OCI-LY7 (cell line): Measurements from ENCODE around the gene CAMSAP3. TPM values are rescaled to one million over a fixed set of nuclear protein-coding genes. Genes with fewer than 3 reads are reported as not detected.

Experiments used
- BruUV-seq: library from RNA; stranded (reverse); fragments of 400-500 nt; replicated peaks from 2 replicates; lab custom pipeline; 2021; lab: Mats Ljungman, UMichigan
- CTCF ChIA-PET: fragments of 300-600 bp; sonication (Branson Sonifier 250); formaldehyde crosslinking; loops from one replicate; lab custom pipeline; 2022; ENCODE audit warnings: antibody characterized with exemption; ENCODE audit not compliant: unreplicated experiment; lab: Charles Lee
- POLR2A ChIA-PET: fragments of 300-600 bp; sonication (Branson Sonifier 250); formaldehyde crosslinking; loops from one replicate; lab custom pipeline; 2022; ENCODE audit warnings: antibody characterized with exemption; lab: Charles Lee
- DNase-seq: peaks from one replicate; pipeline ENCODE4 v3.0.0-alpha.2; 2015; ENCODE audit warnings: low spot score
- H2AFZ ChIP-seq: fragments of 200-600 bp; sonication (generic), shearing (Covaris generic); 2 replicates; pipeline ENCODE4 v1.6.1; 2014; ENCODE audit warnings: mild to moderate bottlenecking, antibody characterized with exemption, low read length, moderate library complexity
- H3K27ac ChIP-seq: fragments of 200-600 bp; sonication (generic); 2 replicates; pipeline ENCODE4 v1.5.1; 2014; ENCODE audit warnings: mixed run types, low read depth, mild to moderate bottlenecking, moderate library complexity, low read length, inconsistent platforms; ENCODE audit not compliant: poor library complexity, severe bottlenecking
- H3K36me3 ChIP-seq: fragments of 200-600 bp; sonication (generic); 2 replicates; pipeline ENCODE4 v1.6.1; 2014; ENCODE audit warnings: mild to moderate bottlenecking, antibody characterized with exemption, low read length, moderate library complexity, mixed read lengths; ENCODE audit not compliant: insufficient read depth
- H3K4me1 ChIP-seq: fragments of 200-600 bp; sonication (generic); 2 replicates; pipeline ENCODE4 v1.5.1; 2014; ENCODE audit warnings: mild to moderate bottlenecking, low read length; ENCODE audit not compliant: insufficient read depth, poor library complexity, severe bottlenecking
- H3K4me2 ChIP-seq: fragments of 200-600 bp; sonication (generic); 2 replicates; pipeline ENCODE4 v1.6.1; 2014; ENCODE audit warnings: mild to moderate bottlenecking, low read length
- H3K4me3 ChIP-seq: fragments of 200-600 bp; sonication (generic); 2 replicates; pipeline ENCODE4 v1.5.1; 2014; ENCODE audit warnings: mild to moderate bottlenecking, low read depth, low read length; ENCODE audit not compliant: poor library complexity, severe bottlenecking
- H3K79me2 ChIP-seq: fragments of 200-600 bp; sonication (generic); 2 replicates; pipeline ENCODE4 v1.6.1; 2016; ENCODE audit warnings: low read depth, mild to moderate bottlenecking, low read length, moderate library complexity, mixed read lengths; ENCODE audit not compliant: insufficient read depth
- H3K9me2 ChIP-seq: fragments of 200-600 bp; sonication (generic); 2 replicates; pipeline ENCODE4 v1.6.1; 2016; ENCODE audit warnings: mild to moderate bottlenecking, low read length, mixed read lengths; ENCODE audit not compliant: insufficient read depth
- H3K9me3 ChIP-seq: fragments of 200-600 bp; sonication (generic); 2 replicates; pipeline ENCODE4 v1.6.1; 2014; ENCODE audit warnings: mild to moderate bottlenecking, mixed run types, low read length, mixed read lengths
- H4K20me1 ChIP-seq: fragments of 200-600 bp; sonication (generic); 2 replicates; pipeline ENCODE4 v1.6.1; 2014; ENCODE audit warnings: mild to moderate bottlenecking, antibody characterized with exemption, low read length, moderate library complexity, mixed read lengths; ENCODE audit not compliant: insufficient read depth
- CTCF ChIP-seq: fragments of 200-600 bp; sonication (generic); conservative IDR thresholded peaks from 2 replicates; pipeline ENCODE4 v1.5.1; 2014; ENCODE audit warnings: mild to moderate bottlenecking, antibody characterized with exemption, low read length, moderate library complexity, mixed read lengths
- EZH2phosphoT487 ChIP-seq: fragments of 200-600 bp; sonication (generic); IDR thresholded peaks from 2 replicates; pipeline ENCODE4 v1.6.1; 2018; ENCODE audit warnings: low read depth, borderline replicate concordance, mild to moderate bottlenecking, mixed run types, antibody characterized with exemption, low read length, moderate library complexity, mixed read lengths
- intact Hi-C: fragments of 100-400 bp; cut with micrococcal nuclease; formaldehyde crosslinking; loops from one replicate; pipeline ENCODE4 v1.10.0; 2022; ENCODE audit not compliant: unreplicated experiment
- total RNA-seq, 2 experiments: library from RNA; depleted of rRNA in 1 of 2; stranded (reverse); fragments of >200 nt in 1 of 2; shearing (Covaris generic) in 1 of 2; gene quantifications; 2 replicates each; pipeline ENCODE4 v1.2.3, GENCODE V29; 2014 to 2022

Gene CAMSAP3
- total RNA-seq, 2 experiments from 2014 or later: 1.6 to 1.9 TPM

DNA sequence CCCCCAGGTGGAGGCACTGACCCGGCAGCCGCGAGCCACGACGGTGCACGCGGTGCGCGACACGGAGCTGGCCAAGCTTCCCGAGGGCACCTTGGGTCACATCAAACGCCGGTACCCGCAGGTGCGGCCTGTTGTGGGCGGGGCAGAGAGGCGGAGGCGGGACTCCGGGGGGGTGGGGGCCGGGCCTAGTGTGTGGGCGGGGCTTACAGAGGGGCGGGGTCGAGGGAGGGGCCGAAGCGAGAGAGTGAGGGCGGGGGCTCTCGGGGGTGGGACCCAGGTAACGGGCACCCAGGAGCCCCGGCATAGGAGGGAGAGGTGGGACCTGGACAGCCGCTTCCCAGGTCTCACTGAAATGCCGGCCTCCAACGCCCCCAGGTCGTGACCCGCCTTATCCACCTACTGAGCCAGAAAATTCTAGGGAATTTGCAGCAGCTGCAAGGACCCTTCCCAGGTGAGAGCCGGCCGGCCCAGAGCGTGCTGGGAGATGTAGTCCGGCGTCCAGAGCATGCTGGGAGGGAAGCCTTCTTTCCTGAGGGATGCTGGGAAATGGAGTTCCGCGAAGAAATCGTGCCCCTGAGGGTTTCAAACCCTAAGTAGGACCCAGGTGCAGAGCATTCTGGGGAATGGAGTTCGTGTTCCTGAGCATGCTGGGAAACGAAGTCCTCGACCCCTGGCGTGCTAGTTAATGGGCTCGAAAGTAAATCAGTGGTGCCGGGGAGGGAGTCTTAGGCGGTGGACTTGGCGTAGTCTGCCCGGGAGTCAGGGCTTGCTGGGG is 44.5 kb upstream of the CAMSAP3 start:
- Histone ChIP-seq H3K9me2 (no peaks in the 10 kb centered on the region), H3K9me3 (no peaks in the 10 kb centered on the region), H3K36me3 (peaks cover 32% of the 10 kb centered on the region), H4K20me1 (no peaks in the 10 kb centered on the region), H3K4me3 (no peak overlapping the region), H2AFZ (no peak overlapping the region), H3K4me2 (no peak overlapping the region), H3K27ac (no peak overlapping the region), H3K79me2 (no peaks in the 10 kb centered on the region), H3K4me1 (no peaks in the 10 kb centered on the region)
- POLR2A ChIA-PET: no interaction called here
- DNase-seq: peak; percentile 49
- BruUV-seq: no TSS peak
- TF ChIP-seq CTCF (no peak), EZH2phosphoT487 (no peak)
- CTCF ChIA-PET: no interaction called here
- intact Hi-C loops: no loop called here

DNA sequence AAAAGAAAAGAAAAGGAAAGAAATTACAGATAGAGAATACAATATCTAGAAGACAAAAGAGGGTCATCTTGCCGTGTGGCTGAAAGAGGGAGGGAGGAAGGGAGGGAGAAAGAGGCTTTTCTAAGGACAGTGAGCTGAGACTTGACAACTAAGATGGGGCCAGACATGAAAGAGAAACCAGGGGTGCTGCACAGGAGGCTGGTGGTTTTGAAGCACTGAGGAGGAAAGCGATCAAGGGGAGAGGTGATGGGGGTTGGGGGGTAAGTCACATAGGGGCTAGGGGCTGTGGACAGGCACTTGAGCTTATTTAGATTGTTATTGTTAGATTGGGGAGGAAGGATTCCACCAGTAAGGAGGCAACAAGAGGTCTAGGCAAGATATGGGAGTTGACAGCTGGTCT is 42.9 kb upstream of the CAMSAP3 start:
- CTCF ChIA-PET: interaction anchor here (0.5 kb wide), 1 partner anchor 202 kb away, joined by 4 read pairs; no protein-coding TSS in a partner anchor
- Histone ChIP-seq H4K20me1 (no peaks in the 10 kb centered on the region), H3K9me2 (no peaks in the 10 kb centered on the region), H3K36me3 (peaks cover 46% of the 10 kb centered on the region), H3K9me3 (no peaks in the 10 kb centered on the region), H3K4me3 (no peak overlapping the region), H3K27ac (no peak overlapping the region), H2AFZ (no peak overlapping the region), H3K4me2 (no peak overlapping the region), H3K4me1 (no peaks in the 10 kb centered on the region), H3K79me2 (no peaks in the 10 kb centered on the region)
- intact Hi-C loops: no loop called here
- TF ChIP-seq CTCF (no peak), EZH2phosphoT487 (no peak)
- BruUV-seq: no TSS peak
- no peak for DNase-seq
- POLR2A ChIA-PET: interaction anchor here (0.7 kb wide), 1 partner anchor 77 kb away, joined by 4 read pairs; no protein-coding TSS in a partner anchor

DNA sequence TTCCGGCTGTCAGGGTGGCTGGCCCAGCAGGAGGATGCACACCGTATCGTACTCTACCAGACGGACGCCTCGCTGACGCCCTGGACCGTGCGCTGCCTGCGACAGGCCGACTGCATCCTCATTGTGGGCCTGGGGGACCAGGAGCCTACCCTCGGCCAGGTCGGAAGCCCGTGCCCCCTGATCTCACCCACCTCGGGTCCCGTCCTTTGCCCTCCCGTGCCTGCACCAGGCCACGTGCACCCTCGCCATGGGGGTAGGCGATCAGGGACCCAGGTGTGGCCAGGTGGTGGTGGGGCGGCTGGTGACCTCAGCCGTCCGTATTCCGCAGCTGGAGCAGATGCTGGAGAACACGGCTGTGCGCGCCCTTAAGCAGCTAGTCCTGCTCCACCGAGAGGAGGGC is 41.1 kb upstream of the CAMSAP3 start:
- no peaks in the 10 kb centered on the region for H3K4me1 ChIP-seq
- peaks cover 60% of the 10 kb centered on the region for H3K36me3 ChIP-seq
- H4K20me1 ChIP-seq: no peaks in the 10 kb centered on the region
- no peak overlapping the region for H3K4me2 ChIP-seq
- no peaks in the 10 kb centered on the region for H3K9me3 ChIP-seq
- H3K9me2 ChIP-seq: no peaks in the 10 kb centered on the region
- no peak overlapping the region for H2AFZ ChIP-seq
- H3K79me2 ChIP-seq: no peaks in the 10 kb centered on the region
- intact Hi-C loops: no loop called here
- H3K27ac ChIP-seq: no peak overlapping the region
- no TSS peak for BruUV-seq
- POLR2A ChIA-PET: no interaction called here
- DNase-seq: no peak
- TF ChIP-seq CTCF: no peak
- TF ChIP-seq EZH2phosphoT487: no peak
- H3K4me3 ChIP-seq: no peak overlapping the region
- CTCF ChIA-PET: no interaction called here
